ENCODE measurements around the gene RAB11FIP5. TPM values are rescaled to one million over a fixed set of nuclear protein-coding genes. Genes with fewer than 3 reads are reported as not detected.

The RAB11FIP5 gene
- total RNA-seq, 4 donors from 2014 or later: 34.4 to 39.4 (median 37.3) TPM

DNA sequence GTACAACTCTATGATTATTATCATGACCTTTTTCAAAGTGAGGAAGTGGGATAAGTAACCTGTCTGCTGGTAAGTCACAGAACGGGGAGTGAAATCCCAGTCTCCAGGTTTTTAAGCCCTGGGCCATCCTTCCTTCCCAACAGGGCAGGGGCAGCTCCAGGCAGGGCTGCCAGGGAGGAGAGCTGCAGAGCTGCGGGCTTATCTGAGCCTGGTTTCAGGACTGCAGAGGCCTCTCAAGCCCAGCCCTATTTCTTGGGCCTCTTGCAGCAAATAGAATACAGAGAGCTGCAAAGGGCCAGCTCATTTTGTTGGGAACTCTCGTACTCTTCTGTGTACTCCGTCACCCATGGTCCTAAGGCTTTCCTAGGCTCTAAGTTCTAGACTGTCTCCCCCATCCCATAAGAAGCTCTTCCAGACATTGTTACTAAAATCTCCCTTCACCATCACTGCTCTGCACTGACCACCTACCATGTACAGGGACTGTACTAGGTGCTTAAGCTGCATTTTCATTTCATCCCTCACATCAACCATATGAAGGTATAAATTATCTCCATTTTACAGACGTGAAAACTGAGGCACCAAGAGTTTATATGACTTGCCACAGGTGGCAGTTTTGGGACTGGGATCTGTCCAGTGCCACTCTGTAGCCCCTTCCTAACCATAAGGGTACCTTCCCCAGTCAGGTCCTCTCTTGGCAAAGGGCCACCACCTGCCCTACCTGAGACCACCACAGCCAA, 3.1 kb downstream of the RAB11FIP5 start:
- 88 to 97% methylated on average over 5 of the region's 5 CpGs for WGBS, 2 donors
- DNase-seq: no peak
- H3K4me3 ChIP-seq (replicated peaks in 1 of 3): no peak overlapping the region

DNA sequence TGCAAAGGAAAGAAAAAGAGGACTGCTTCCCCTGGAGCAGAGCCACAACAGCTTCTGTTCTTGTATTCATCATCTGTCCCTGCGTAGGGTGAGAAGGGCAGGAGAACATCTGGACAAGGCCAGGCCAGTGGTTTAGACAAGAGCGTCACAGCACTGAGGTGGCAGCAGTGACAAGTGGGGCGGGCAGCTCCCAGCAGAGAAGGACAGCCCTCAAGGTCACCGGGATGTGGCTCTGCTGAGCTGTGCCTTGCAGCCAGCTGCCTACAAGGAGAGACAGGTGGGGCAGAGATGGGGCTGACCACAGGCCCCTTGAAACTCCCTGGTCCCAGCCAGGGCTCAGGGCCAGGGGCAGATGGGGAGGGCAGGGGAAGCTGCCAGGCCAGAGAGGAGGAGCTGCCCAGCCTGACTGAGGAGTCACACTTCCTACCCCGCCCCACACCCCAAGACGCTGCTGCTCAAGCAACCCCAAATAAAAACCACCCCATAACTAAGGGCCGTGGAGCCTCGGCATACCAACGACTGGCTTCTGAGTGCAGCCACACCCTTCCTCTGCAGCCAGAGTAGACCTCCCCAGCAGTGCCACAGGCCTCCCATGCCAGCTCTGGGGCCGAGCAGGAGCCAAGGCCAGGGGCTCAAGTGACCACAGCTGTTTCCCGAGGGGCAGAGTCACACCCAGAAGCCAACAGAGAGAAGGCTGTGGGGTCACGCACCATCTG, 5.4 kb downstream of the RAB11FIP5 start:
- H3K4me3 ChIP-seq (replicated peaks in 1 of 3): no peak overlapping the region
- H3K27me3 ChIP-seq: no peaks in the 10 kb centered on the region
- DNase-seq: peak in 1 of 2 donors; percentile 29
- TF ChIP-seq, protein P1, sequence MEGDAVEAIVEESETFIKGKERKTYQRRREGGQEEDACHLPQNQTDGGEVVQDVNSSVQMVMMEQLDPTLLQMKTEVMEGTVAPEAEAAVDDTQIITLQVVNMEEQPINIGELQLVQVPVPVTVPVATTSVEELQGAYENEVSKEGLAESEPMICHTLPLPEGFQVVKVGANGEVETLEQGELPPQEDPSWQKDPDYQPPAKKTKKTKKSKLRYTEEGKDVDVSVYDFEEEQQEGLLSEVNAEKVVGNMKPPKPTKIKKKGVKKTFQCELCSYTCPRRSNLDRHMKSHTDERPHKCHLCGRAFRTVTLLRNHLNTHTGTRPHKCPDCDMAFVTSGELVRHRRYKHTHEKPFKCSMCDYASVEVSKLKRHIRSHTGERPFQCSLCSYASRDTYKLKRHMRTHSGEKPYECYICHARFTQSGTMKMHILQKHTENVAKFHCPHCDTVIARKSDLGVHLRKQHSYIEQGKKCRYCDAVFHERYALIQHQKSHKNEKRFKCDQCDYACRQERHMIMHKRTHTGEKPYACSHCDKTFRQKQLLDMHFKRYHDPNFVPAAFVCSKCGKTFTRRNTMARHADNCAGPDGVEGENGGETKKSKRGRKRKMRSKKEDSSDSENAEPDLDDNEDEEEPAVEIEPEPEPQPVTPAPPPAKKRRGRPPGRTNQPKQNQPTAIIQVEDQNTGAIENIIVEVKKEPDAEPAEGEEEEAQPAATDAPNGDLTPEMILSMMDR (IDR thresholded peaks at IDR 0.05): no peak
- TF ChIP-seq POLR2A (IDR thresholded peaks at IDR 0.05): no peak
- WGBS, 2 donors: 71% methylated on average over 5 to 6 of the region's 12 CpGs
- peak overlapping the region in 1 of 3 donors; percentile 31 for H3K27ac ChIP-seq
- peaks cover 25 to 41% of the 10 kb centered on the region in 2 donors for H3K4me1 ChIP-seq
- no peaks in the 10 kb centered on the region for H3K9me3 ChIP-seq
- H3K36me3 ChIP-seq: no peaks in the 10 kb centered on the region
- intact Hi-C loops (cut with DNase I): no loop called here

More for the DNA sequence above, 3.1 kb downstream of the RAB11FIP5 start:
- Histone ChIP-seq H3K27me3 (no peaks in the 10 kb centered on the region), H3K27ac (no peak overlapping the region), H3K9me3 (no peaks in the 10 kb centered on the region), H3K4me1 (peaks cover 16 to 33% of the 10 kb centered on the region in 2 donors), H3K36me3 (no peaks in the 10 kb centered on the region)
- intact Hi-C loops (cut with DNase I): no loop called here
- TF ChIP-seq, protein P1 (IDR thresholded peaks at IDR 0.05): no peak
- TF ChIP-seq POLR2A (IDR thresholded peaks at IDR 0.05): no peak

DNA sequence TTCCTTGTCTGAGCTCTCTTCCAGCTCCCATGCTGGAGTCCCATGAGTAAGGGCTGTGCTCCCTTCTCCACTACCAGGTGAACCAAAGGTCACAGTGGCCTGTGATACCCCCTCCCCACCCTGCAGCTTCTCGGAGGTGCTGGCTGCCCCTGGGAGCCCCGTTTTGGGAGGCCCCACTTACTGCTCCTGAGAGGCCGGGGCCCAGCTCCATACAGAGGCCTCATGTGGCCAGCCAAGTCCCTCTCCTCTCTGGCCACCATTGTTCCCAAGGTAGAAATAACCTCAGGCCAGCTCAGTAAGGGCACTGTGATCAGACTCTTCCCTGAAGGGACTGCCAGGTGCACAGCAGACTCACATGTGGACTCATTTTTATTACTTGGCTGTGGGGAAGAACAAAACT, 6.0 kb downstream of the RAB11FIP5 start:
- Histone ChIP-seq H3K36me3 (no peaks in the 10 kb centered on the region), H3K4me3 (replicated peaks in 1 of 3) (no peak overlapping the region), H3K4me1 (peaks cover 21 to 41% of the 10 kb centered on the region in 2 donors), H3K27ac (no peak overlapping the region), H3K9me3 (no peaks in the 10 kb centered on the region), H3K27me3 (no peaks in the 10 kb centered on the region)
- no peak for DNase-seq
- no peak for TF ChIP-seq POLR2A (IDR thresholded peaks at IDR 0.05)
- TF ChIP-seq, protein P1 (IDR thresholded peaks at IDR 0.05): no peak
- intact Hi-C loops (cut with DNase I): no loop called here
- WGBS, 2 donors: 72 to 86% methylated on average over 2 to 3 of the region's 3 CpGs

DNA sequence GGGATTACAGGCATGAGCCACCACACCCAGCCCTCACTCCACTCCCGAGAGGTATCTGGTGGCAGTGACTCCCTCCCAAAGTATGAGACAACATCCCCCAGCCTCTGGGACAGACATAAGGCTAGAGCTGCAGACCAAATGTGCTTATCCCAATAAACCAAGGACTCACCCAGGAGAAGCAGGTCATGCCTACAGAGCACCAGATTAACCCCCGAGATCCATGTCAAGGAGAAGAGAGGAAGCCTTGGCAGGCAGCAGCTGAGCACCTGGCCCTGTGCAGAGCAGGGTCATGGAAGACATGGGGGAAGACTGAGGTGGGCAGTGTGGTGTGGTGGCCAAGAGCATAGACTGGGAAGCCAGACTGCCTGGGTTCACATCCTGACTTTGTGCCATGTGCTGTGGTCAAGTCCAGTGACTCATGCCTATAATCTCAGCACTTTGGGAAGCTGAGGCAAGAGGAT, 7.2 kb downstream of the RAB11FIP5 start:
- H3K36me3 ChIP-seq: no peaks in the 10 kb centered on the region
- 100% methylated on average over 2 of the region's 2 CpGs for WGBS, 2 donors
- H3K27ac ChIP-seq: no peak overlapping the region
- intact Hi-C loops (cut with DNase I): no loop called here
- DNase-seq: no peak
- no peak overlapping the region for H3K4me3 ChIP-seq (replicated peaks in 1 of 3)
- H3K27me3 ChIP-seq: no peaks in the 10 kb centered on the region
- TF ChIP-seq POLR2A (IDR thresholded peaks at IDR 0.05): no peak
- TF ChIP-seq, protein P1 (IDR thresholded peaks at IDR 0.05): no peak
- no peaks in the 10 kb centered on the region for H3K9me3 ChIP-seq
- H3K4me1 ChIP-seq: peaks cover 9 to 30% of the 10 kb centered on the region in 2 donors

DNA sequence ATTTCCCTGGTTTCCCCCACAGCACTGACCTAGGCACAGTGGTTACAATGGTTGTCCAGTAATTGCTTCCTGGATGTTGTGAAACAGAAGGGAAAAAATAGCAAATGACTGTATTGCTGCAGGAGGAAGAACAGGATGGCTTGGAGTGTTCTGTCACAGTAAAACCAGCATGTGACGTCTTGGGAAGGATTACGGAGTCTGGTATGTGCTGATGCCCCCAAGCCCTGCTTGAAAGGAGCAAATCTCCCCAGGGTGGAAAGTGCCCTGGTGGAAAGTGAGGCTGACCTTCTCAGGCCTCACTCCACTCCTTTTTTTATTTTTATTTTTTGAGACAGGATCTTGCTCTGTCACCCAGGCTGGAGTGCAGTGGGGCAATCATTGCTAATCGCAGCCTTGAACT, 7.8 kb downstream of the RAB11FIP5 start:
- no peaks in the 10 kb centered on the region for H3K9me3 ChIP-seq
- no peak overlapping the region for H3K4me3 ChIP-seq (replicated peaks in 1 of 3)
- 86 to 88% methylated on average over 3 of the region's 3 CpGs for WGBS, 2 donors
- H3K4me1 ChIP-seq: peaks cover 9 to 25% of the 10 kb centered on the region in 2 donors
- no peak overlapping the region for H3K27ac ChIP-seq
- no peaks in the 10 kb centered on the region for H3K27me3 ChIP-seq
- DNase-seq: no peak
- TF ChIP-seq POLR2A (IDR thresholded peaks at IDR 0.05): no peak
- TF ChIP-seq, protein P1 (IDR thresholded peaks at IDR 0.05): no peak
- intact Hi-C loops (cut with DNase I): no loop called here
- no peaks in the 10 kb centered on the region for H3K36me3 ChIP-seq

Measured in thyroid gland (tissue), 4 donors.